Hepatic stellate cell (primary cell): ENCODE results near the gene SPAG16.
"Not testable (repeated sequence)": the region's sequence is repeated elsewhere in the genome, so short reads cannot be mapped to it uniquely, and the experiment has no call there.

Experiments used
- DNase-seq: peaks from one replicate; pipeline ENCODE4 v3.0.0; 2011; ENCODE audit warnings: low spot score

Gene SPAG16

DNA sequence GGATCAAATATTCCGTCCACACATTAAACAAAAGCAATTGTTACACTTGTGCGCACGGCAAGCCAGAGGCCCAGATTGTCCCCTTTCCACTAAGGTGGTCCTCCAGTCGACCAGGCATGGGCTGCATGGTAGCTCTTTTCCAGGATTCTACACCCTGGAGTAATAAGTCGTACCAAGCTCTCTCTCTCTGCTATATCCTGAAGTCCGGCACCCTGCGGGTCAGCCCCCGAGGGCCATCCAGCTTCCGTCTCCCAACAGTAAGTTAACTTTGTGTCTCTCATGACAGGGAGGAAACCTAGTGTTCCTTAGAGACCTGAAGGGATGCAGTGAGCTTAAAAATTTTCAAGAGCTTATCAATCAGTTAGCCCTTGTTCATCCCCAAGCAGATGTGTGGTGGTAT, 126.4 kb downstream of the SPAG16 start:
- DNase-seq, result not testable (repeated sequence)

GRCh38 chr2:213411582-213412289, 127.5 kb downstream of the SPAG16 start:
- DNase-seq, result no peak

DNA sequence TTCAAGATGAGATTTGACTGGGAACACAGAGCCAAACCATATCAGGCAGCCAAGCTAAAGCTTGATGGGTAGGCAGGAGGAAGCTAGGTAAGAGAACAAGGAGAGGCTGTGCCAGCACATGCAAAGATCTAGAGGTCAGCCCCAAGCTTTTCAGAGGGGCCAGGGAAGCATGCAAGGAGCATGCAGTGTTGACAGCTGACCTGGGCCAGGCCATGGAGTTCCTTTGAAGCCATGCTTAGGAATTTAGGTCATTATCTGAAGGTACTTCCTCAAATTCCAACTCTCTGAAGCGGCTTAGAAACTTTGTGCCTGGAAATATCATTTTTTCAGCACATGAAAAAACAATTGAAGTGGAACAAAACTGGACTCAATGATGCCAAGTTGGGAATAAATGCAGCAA, 130.8 kb downstream of the SPAG16 start:
- DNase-seq, result no peak

DNA sequence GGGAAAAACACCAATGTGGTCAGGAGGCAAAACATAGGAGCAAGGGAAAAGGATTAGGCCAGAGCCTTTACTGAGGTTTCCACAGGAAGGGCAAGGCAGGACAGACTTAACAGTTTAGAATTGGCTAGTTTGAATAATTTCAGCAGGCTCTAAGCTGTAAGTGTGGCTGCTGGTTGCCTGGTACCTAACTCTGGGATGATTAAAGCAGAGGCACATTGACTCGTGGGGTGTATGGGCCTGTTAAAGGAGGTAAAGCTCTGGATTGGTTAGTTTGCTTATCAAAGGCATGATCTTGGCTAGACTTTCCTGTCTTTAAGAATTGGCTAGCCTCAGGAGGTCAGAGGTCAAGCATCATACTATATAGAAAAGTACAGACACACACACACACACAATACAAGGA, 132.6 kb downstream of the SPAG16 start:
- no peak for DNase-seq

DNA sequence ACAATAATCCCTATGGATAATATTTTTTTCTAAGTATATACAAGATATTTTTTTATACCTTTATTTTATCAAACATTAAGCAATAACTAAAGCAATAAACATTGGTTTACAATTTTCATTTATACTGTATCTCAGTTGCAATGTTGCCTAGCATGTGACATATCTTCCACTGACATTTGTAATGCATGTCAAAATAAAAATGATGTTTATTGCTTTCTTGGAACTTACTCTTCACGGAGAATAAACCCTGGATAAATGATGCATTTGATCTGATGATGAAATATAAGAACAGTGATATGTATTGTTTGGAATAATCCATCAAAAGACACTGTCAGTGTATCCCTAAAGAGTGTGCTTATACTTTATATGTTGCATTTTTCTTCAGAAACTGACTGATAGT, 135.7 kb downstream of the SPAG16 start:
- no peak for DNase-seq

GRCh38 chr2:213420828-213421385, 136.6 kb downstream of the SPAG16 start:
- DNase-seq, result no peak

GRCh38 chr2:213422211-213422610, 137.9 kb downstream of the SPAG16 start:
- DNase-seq, result no peak

- no peak for DNase-seq
Measured at GRCh38 chr2:213425618-213426017, 141.4 kb downstream of the SPAG16 start.

- no peak for DNase-seq
Measured at GRCh38 chr2:213429516-213429915, 145.3 kb downstream of the SPAG16 start.

DNA sequence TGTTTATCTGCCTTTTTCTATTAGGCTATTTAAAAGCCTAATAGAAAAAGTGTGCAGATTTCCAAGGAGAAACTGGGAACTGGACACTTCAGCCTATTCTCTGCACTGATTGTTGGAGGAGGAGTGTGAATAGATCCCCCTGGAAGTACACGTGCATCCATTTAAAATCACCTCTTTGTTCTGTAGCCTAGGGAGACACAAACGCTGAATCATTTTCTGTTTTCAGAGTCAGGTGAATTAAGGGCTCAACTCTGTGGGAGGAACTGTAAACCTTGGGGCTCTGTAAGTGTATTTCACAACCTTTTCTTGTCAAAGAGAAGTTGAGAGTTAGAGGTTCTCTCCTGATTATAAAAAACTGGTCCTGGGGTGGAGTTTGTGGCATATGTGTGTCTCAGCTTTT, 159.7 kb downstream of the SPAG16 start:
- DNase-seq, result no peak

DNA sequence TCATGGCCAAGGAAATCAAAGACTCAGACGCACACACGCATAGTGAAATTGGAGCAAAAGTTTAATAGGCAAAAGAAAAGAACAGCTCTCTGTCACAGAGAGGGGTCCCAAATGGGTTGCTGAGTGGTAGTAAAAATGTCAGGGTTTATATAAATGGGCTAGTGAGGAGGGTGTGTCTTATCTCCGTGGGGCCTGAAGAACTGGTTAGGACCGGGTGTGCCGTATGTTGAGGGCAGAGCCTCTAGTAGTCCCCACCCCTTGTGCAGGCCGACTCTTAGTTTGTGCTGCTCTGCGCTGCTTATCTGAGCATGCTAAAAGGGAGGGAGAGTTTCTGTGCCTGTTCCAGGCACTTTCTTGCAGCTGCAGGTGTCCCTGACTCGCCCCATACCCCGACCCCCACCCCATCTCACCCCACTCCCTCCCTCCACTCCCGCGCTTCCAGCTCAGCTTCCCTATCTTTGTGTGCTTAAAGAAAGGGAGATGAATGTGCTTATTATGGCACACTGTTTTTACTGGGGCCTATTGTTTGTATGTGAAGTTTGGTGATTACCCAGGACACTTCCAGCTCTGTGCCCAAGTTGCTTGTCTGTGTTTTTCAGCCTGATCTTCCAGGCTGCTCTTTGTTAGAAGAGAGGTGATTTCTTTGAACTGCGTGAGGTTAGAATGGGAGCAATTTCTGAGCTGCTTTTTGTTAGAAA, 167.4 kb downstream of the SPAG16 start:
- no peak for DNase-seq

DNA sequence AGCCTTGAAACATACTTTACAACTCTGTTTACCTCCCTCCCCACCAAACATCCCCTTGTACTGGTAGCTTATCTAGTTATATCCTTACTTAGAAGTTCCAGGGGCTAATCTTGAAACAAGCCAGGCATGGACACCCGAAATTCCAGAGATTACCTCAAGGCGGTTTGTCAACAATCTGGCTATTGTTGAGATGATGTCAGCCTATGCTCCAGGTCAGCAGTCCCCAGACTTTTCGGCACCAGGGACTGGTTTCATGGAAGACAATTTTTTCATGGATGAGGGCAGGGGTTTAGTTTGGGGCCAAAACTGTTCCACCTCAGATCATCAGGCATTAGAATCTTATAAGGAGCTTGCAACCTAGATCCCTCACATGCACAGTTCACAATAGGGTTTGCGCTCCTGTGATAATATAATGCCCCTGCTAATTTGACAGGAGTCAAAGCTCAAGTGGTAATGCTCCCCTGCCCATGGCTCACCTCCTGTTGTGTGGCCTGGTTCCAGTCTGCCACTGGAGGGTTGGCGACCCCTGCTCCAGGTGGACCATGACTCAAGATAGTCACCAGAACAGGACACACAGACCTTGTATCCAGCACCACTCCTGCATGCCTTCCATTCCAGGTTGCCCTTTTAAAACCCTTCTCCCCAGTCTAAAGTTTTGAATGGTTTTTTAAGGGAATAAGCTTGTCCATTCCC, 171.2 kb downstream of the SPAG16 start:
- DNase-seq, result no peak

GRCh38 chr2:213475433-213475832, 191.2 kb downstream of the SPAG16 start:
- no peak for DNase-seq

- no peak for DNase-seq
Measured at GRCh38 chr2:213476641-213477040, 192.4 kb downstream of the SPAG16 start.

GRCh38 chr2:213490087-213490486, 205.8 kb downstream of the SPAG16 start:
- DNase-seq, result no peak

GRCh38 chr2:213491376-213491775, 207.1 kb downstream of the SPAG16 start:
- DNase-seq, result no peak

- no peak for DNase-seq
Measured at GRCh38 chr2:213496226-213496625, 212.0 kb downstream of the SPAG16 start.

GRCh38 chr2:213500881-213501280, 216.6 kb downstream of the SPAG16 start:
- no peak for DNase-seq

DNA sequence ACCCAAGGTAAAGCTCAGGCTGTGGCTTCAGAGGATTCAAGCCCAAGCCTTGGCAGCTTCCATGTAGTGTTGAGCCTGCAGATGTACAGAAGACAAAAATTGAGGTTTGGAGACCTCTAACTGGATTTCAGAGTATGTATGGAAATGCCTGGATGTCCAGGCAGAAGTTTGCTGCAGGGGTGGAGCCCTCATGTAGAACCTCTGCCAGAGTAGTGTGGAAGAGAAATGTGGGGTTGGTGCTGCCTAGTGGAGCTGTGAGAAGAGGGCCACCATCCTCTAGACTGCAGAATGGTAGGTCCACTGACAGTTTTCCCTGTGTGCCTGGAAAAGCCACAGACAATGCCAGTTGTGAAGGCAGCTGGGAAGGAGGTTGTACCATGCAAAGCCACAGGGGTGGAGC, 239.9 kb downstream of the SPAG16 start:
- no peak for DNase-seq

DNA sequence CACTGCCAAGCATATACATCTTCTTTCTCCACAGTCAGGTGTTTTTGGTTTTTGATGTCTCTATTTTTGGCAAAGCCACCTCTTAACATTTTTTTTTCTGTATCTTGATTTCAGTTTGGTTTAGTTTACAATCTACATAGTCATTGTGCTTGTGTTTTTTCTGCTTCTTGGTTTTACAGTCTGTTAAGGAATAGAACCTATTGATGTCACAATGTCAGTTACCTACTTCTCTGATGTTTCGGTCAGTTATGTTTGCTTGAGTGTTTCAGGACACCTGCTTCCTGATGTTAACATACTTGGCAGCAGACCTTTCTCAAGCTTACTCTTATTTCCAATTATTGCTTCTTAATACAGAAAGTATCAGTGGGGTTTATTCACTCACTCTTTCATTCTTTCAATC, 253.3 kb downstream of the SPAG16 start:
- no peak for DNase-seq

GRCh38 chr2:213544940-213545339, 260.7 kb downstream of the SPAG16 start:
- no peak for DNase-seq

DNA sequence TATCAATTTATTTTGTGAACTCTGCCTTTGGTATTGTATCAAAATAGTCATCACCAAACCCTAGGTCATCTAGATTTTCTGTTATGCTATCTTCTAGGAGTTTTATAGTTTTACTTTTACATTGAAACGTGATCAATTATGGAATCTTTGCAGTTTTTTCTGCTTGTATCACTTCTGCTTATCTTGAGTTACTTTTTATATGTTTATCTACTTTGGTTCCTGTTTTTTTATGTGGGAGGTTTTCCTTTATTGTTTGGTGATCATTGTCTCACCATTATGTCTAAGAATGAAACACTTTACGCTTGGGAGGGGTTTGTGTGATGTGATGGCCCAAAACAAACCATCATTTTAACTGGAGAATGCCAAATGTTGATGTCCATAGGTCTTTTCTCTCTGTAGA, 261.2 kb downstream of the SPAG16 start:
- no peak for DNase-seq

DNA sequence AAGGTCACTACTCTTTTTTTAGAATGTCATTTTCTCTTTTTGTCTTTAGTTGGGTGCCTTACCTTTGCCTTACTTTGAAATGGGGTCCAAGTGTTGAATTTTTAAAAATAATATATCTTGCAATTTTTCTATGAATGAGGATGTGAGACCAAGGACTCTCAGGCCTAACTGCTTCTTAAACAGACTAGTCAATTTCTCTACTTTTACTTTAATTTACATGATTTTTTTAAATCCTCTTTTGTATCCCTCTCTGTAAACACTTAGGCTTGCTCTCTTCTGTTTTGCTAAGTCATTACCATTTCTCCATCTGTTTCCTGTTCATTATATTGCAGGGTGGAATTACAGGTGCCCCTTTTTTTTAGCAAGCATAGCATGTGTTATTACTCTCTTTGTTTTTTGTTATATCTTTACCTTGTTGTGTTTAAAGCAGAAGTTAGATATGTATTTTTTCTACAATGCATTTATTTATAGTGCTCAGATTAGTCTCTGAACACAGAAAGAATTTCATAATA, 261.8 kb downstream of the SPAG16 start:
- no peak for DNase-seq
